HL-60 (cell line): ENCODE results near the gene MRPS18A.

ENCODE experiments used
- DNase-seq, 2 experiments: peaks; one replicate each; pipeline ENCODE4 v3.0.0-alpha.2; 2010 to 2020; ENCODE audit warnings: low read depth in 1 of 2, low spot score in 1 of 2
- H3K27ac ChIP-seq: fragments of 250-450 bp; sonication (Bioruptor Pico); replicated peaks from 2 replicates; pipeline ENCODE4 v1.5.1; 2020; ENCODE audit warnings: mild to moderate bottlenecking, moderate library complexity
- H3K27me3 ChIP-seq: fragments of 250-450 bp; sonication (Bioruptor Pico); 2 replicates; pipeline ENCODE4 v1.5.1; 2021; ENCODE audit warnings: mild to moderate bottlenecking, moderate library complexity; ENCODE audit not compliant: insufficient read depth, poor library complexity, severe bottlenecking
- H3K4me3 ChIP-seq: replicated peaks from 2 replicates; pipeline ENCODE4 v1.5.1; 2011; ENCODE audit warnings: mild to moderate bottlenecking, control low read depth, low read length; ENCODE audit not compliant: insufficient read depth
- CTCF ChIP-seq: IDR thresholded peaks from one replicate; pipeline ENCODE4 v1.5.1; 2011; ENCODE audit warnings: low read length, control low read depth, inconsistent platforms; ENCODE audit not compliant: insufficient read depth
- GABPA ChIP-seq: IDR thresholded peaks from 2 replicates; pipeline ENCODE4 v1.6.1; 2012; ENCODE audit warnings: low read depth
- POLR2AphosphoS5 ChIP-seq: IDR thresholded peaks from 2 replicates; pipeline ENCODE4 v1.6.1; 2012; ENCODE audit warnings: low read depth
- REST ChIP-seq: IDR thresholded peaks from 2 replicates; pipeline ENCODE4 v1.6.1; 2012; ENCODE audit warnings: low read depth; ENCODE audit not compliant: insufficient replicate concordance
- SPI1 ChIP-seq: IDR thresholded peaks from 2 replicates; pipeline ENCODE4 v1.6.1; 2012; ENCODE audit warnings: low read depth, mild to moderate bottlenecking, borderline replicate concordance

MRPS18A gene

DNA sequence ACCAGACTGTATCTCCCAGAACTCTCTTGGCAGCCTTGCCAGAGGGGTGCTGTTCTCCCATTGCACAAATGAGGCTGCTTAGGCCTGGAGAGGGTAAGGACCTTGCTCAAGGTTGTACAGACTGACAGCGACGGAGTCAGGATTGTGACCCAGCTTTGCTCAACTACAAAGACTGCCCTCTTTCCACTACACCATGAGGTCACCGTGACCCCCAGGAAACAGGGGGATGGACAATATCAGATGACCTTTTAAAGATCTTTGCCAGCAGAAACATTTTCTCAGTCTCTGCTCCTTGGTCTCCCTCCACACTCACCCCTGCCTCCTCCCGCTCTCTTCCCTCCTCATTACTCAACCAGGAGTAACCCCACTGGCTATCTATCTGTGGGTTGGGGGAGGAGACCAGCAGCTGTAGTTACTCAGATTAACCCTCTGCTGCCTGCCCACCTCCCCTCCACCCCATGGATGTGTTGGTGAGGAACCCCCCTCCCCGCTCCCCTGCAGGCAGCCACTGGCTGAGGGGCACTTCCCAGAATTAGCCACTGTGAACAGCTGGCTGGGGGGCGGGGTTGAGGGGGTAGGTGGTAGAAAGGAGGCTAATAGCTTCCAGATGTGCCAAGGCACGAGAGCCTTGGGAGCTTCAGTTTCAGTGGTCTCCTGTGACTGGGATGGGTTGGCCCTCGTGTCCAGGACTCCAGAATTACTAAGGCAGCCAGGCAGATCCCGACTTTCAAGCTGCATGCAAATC lies 26.9 kb upstream of the MRPS18A start:
- H3K4me3 ChIP-seq: no peak overlapping the region

DNA sequence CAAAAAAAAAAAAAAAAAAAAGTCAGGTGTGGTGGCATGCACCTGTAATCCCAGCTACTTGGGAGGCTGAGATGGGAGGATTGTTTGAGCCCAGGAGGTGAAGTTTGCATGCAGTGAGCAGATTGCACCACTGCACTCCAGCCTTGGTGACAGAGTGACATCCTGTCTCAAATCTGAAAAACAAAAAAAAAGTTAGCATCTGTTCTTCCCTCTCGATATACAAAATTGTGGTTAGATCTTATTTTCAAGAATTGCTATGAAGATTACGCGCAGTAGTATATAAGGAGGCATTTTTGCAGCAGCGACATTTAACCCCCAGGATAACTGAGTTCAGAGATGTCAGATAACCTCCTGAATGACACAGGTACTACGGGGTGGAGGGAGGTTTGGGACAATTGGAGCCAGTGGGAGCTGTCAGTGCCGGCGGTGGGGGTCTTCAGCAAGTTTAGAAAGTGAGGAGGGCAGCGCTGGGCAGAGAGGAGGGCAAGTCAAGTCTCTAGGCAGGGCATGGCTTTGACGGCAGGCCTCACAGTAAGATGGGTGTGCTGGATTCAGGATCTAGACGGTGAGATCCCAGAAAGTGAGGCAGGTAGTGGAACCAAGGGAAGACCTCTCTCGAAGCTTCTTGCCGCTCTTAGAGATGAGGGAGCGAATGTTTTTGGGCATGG lies 26.2 kb upstream of the MRPS18A start:
- no peak for DNase-seq
- no peak for TF ChIP-seq GABPA
- no peak for TF ChIP-seq CTCF
- TF ChIP-seq POLR2AphosphoS5: no peak
- TF ChIP-seq SPI1: no peak
- no peak for TF ChIP-seq REST
- Histone ChIP-seq H3K27me3 (no peaks in the 10 kb centered on the region), H3K4me3 (no peak overlapping the region), H3K27ac (no peak overlapping the region)

More for the DNA sequence above, 26.9 kb upstream of the MRPS18A start:
- TF ChIP-seq POLR2AphosphoS5: no peak
- no peak for TF ChIP-seq CTCF
- TF ChIP-seq GABPA: no peak
- TF ChIP-seq SPI1: no peak
- TF ChIP-seq REST: no peak
- no peak overlapping the region for H3K27ac ChIP-seq
- DNase-seq: peak in 1 of 2 experiments; percentile 15
- H3K27me3 ChIP-seq: no peaks in the 10 kb centered on the region

DNA sequence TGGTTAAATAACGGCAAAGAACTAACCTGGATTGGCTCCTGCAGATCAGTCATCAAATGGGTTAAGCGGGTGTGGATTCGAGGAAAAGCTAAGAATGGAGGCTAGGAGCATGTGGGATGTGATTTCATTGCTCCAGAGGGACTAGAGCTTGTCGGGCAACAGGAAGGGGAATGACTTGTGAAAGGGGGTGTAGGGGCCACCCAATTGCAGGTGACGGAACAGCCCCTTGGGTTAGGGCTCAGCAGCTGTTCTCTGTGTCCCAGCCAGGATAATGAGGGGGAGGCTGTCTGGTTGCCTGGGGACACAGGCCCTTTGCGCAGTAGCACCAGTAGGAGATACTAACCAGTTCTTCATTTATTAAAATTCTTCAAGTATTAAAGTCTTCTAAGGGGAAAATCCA lies 25.0 kb upstream of the MRPS18A start:
- H3K27me3 ChIP-seq: no peaks in the 10 kb centered on the region
- no peak overlapping the region for H3K27ac ChIP-seq
- no peak for TF ChIP-seq CTCF
- TF ChIP-seq REST: no peak
- no peak for TF ChIP-seq POLR2AphosphoS5
- TF ChIP-seq GABPA: no peak
- TF ChIP-seq SPI1: no peak
- no peak overlapping the region for H3K4me3 ChIP-seq
- DNase-seq: no peak
